GM19099 (cell line): ENCODE measurements around the gene SLC43A2.

ENCODE experiments used
- POLR2A ChIP-seq: IDR thresholded peaks from 3 replicates; pipeline ENCODE4 v1.6.1; 2011; ENCODE audit warnings: low read depth; ENCODE audit not compliant: insufficient read length; ENCODE audit errors: extremely low read depth

SLC43A2 gene

DNA sequence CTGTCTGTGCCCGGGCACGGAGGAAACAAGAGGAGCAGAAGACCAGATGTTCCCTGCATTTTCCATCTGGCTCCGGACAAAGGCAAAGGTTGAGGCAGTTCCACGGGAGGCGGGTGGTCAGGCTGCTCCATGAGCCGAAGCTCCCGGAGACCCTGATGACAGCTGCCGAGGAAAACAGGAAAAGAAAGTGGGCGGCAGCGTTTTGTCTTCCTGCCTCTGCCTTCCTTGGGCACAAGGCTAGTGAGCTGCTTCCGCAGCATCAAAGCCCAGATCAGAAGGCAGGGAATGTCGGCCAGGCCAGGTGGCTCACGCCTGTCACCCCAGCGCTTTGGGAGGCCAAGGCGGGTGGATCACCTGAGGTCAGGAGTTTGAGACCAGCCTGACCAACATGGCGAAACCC lies 16.2 kb downstream of the SLC43A2 start:
- no peak for TF ChIP-seq POLR2A

DNA sequence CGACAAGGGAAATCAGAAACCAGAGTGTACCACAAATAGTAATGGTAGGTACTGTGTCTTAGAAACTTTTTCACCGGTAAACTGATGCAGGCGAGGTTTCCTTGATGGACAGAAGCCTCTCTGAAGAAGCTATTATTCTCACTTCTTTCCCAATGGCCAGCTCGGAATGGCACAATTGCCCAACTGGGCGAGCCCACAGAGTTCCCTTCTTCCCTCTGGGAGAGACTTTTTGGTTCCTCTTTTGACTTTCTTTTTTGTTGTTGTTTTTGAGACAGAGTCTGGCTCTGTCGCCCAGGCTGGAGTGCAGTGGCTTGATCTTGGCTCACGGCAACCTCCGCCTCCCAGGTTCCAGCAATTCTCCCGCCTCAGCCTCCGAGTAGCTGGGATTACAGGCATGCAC lies 16.9 kb downstream of the SLC43A2 start:
- no peak for TF ChIP-seq POLR2A

DNA sequence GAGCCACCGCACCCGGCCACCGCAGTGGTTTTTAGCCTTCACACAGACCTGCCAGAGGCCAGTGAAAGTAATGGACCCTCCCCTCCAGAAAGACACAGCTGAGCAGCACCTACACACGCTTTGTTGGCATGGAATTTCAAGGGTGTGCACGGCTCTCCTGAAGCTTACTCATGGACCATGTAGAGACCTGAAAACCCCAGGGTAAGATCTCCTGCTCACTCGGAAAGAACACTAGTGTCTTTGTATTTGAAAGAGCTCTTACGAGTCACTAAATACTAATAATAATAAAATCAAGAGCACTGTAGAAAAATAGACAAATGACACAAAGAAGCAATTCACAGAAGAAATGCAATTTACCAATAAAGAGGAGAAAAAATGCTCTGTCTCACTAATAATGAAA lies 20.0 kb downstream of the SLC43A2 start:
- no peak for TF ChIP-seq POLR2A

DNA sequence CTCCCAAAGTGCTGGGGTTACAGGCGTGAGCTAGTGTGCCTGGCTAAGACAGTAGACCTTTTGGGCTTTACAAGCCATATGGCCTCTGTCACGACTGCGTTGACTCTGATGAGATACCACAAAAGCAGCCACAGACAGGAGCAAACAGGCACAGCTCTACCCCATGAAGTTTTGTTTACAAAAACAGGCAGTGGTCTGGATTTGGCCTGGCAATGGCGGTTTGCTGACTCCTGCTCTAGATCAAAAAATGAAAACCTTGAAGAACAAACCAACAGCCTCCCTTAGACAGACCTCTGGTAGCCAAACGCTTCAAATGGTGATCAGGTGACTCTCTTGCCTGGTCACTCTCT lies 20.7 kb downstream of the SLC43A2 start:
- TF ChIP-seq POLR2A, result no peak

DNA sequence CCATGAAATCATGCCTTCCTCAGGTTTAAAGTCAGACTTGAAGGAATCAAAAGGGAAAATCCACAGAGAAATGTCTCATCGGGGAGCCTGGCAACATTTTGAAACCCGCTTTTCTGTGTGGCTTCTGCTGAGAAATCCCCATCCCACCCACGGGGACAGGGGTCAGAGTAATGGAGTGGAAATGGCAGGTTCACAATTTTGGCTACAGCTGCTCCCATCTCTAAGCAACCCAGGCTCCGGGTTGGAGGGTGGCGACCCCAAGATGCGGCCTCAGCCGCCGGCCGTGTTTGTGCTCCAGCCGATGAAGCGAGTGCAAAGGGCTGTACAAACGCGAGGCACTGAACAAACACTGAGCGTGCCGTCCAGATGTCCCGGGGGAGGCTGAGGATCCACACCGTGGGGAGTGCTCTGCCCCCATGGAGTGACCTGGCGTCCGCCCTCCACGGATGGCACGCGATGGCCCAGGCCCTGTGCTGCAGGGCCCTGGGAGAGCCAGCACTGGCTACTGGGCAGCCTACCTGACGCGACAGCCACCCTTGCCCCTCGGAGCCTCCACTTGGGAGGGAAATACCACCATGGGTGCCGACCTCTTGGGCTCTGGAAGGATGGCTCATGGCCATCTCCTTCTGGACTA lies 22.2 kb downstream of the SLC43A2 start:
- TF ChIP-seq POLR2A, result peak; percentile 61

DNA sequence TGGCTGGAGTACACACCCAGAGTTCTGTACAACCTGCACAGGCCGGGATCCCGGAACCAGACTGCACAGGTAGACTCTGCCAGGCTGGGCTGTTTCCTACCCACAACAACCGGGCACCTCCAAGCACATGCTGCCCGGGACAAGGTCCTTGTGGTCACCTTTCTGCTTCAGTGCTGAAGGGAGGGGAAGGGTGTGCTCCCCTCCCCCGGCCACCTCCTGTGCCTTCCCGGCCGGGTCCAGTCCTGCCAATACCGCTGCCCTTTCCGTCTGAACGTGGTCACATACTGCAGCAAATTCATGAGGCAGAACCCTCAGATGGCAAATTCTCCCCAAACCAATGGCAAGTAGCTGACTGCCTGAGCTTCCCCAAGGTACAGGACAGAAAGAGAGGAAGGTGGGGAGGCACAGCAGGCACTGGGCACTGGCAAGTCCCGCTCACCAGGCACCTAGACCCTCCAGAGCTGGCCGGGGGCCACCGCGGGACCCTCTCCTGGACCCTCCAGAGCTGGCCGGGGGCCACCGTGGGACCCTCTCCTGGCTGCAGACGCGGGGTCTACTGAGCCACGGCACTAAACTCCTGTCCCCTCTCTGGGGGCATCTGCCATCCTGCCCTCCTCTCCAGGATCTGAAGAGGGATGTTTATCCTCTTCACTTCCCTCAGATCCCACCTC lies 22.8 kb downstream of the SLC43A2 start:
- TF ChIP-seq POLR2A, result no peak

DNA sequence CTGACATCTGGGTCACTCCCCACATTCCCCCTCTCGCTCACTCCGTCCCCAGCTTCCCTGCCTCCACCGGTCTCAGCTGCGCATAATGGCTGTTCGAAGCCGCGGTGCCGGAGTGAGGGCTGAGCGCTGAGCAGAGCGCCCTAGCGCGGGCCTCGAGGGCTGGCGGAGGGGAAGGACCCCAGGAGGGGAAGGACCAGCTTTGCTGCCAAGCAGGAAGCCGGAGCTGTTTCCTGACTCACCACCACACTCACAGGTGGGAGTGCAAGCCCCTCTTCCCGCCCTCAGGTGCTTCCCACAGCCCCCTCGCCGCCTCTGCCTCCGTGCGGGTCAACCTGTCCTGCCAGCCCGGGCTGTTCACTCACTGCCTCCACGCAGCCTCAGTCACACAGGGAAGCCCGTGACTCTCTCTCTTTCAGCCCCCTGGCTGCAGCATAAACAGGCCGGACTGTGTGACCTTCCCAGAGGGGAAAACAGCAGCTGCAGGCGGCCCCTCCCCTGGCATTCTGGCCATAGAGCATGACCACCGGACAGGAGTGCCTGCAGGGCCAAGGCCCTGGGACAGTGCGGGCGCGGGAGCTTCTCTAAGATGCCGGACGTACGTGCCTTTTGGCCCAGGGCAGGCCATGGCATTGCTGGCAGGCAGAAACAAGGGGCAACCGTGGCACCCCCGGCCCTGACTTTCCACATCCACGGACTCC lies 23.7 kb downstream of the SLC43A2 start:
- TF ChIP-seq POLR2A, result no peak

DNA sequence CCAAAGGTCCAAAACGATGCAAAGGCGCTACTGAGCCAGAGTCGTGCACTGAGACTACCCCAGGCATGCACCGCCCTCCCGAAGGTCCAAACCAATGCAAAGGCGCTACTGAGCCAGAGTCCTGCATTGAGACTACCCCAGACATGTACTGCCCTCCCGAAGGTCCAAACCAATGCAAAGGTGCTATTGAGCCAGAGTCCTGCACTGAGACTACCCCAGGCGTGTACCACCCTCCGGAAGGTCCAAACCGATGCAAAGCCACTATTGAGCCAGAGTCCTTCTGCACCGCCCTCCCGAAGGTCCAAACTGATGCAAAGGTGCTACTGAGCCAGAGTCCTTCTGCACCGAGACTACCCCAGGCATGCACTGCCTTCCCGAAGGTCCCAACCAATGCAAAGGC lies 27.1 kb downstream of the SLC43A2 start:
- no peak for TF ChIP-seq POLR2A

DNA sequence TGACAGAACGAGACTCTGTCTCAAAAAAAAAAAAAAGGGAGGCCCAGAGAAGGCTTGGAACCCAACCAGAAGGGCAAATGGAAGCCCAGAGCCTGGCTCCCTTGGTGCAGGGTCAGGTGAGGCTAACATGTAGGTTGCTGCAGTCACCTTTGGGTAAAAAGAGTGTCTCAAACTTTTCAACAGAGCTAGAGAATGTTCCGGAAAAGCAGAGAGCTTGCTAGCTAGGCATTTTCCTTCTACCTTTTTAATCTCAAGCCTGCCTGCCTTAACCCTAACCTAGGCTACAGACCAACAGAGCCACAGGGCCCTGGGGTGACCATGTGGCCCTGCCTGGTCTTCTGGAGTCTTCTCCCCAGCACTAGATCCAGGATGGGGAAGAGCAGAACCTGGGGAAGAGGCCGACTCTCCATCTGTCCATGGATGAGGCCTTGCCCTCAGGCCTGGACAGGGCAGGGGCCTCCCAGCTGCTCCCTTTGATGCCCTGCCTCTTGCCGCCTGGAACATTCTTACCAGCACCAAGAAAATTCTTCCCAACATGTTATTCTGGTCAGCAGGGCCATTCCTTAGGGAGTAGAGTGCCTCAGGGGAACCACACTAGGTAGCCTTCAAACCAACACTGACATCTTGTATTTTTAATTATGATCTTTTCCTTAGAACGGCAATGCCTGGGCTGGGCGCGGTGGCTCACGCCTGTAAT lies 30.1 kb downstream of the SLC43A2 start:
- no peak for TF ChIP-seq POLR2A

DNA sequence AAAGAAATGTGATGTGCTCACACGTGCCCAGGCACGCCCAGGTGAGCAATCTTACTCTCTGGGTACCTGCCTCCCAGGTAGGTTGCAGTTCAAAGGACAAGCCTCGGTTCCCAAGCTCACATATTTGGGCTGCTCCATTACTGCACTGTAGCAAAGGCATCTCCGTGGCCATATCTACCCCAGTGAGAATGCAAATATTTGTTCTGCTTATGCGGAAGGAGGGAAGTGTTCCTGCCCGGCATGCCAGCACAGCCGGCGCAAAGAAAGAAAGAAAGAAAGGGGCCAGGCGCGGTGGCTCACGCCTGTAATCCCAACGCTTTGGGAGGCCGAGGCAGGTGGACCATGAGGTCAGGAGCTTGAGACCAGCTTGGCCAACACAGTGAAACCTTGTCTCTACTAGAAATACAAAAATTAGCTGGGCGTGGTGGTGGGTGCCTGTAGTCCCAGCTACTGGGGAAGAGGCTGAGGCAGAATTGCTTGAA lies 30.7 kb downstream of the SLC43A2 start:
- no peak for TF ChIP-seq POLR2A

DNA sequence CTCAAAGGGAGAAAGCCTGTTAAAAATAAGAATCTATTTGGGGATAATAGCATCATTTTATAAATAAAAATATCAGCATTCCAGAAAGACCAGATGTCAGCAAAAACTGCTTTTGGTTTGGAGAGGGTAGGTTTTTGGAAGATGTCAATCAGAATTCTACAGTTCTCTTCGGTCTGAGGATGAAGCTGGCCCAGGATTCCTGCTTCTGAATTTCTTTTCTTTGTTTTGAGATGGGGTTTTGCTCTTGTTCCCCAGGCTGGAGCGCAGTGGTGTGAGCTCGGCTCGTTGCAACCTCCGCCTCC lies 35.1 kb downstream of the SLC43A2 start:
- TF ChIP-seq POLR2A, result no peak

DNA sequence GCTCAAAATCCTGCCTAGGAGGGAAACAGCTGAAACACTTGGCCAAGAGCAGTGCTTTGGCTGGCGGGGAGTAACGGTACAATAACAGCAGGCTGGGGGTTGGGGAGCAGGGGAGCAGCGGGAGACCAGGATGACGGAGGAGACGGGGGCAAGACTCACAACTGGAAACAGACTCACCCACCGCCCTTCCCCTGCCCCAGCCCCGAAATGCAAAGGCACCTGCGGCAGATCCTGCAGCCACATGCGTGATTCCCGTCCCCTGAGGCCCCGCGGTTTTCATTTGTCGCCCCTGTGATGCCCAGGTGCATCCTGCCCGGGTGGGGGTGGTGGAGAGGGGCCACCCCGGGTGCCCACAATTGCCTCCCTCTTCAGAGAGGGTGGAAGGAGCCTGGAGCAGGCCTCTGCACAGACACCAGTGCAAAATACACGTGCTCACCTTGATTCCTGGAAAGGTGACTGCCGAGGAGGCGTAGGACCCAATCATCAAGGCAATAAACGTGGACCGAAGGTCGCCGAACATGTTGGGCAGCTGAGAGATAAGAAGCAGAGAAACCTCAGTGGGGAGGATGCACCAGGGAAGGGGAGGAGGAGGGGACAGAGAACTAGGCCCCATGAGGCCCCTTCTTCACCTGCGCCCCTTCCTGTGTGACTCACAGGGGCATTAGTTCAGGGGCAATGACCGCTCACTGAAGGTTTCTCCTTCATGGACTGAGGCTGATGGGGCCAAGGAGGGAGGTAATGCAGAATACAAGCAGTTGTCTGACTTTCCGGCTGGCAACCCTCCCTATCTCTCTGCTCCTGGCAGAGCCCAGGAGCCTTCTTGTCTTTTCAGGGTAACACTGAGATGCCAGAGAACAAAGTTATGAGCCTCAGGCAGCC lies 35.6 kb downstream of the SLC43A2 start:
- peak; percentile 15 for TF ChIP-seq POLR2A

DNA sequence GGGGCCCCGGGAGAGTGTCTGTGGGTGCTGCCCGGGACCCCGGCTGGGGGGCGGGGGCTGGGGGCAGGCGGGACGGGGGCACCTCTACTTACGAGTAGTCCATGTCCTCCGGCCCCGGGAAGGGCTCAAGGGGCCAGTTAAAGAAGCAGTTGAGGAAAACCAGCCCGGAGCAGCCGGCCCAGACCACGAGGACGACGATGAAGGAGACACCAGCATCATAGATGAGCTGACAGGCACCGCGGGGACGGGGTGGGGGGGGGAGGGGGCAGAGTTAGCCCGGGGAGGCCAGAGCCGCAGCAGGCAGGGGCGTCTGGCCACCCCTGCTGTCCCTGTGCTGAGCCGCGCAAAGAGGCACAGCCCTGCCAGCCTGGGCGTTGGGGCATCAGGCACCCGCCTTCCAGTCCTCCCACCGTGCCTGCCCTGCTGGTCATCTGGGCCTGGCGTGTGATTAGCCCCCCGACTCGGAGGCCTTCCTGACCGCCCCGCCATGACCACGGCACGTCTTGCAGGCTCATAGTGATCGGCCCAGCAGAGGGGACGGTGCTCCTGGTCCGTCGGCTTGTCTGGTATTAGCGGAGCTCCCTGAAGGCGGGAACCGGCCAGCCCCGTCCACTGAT lies 37.1 kb downstream of the SLC43A2 start:
- no peak for TF ChIP-seq POLR2A

DNA sequence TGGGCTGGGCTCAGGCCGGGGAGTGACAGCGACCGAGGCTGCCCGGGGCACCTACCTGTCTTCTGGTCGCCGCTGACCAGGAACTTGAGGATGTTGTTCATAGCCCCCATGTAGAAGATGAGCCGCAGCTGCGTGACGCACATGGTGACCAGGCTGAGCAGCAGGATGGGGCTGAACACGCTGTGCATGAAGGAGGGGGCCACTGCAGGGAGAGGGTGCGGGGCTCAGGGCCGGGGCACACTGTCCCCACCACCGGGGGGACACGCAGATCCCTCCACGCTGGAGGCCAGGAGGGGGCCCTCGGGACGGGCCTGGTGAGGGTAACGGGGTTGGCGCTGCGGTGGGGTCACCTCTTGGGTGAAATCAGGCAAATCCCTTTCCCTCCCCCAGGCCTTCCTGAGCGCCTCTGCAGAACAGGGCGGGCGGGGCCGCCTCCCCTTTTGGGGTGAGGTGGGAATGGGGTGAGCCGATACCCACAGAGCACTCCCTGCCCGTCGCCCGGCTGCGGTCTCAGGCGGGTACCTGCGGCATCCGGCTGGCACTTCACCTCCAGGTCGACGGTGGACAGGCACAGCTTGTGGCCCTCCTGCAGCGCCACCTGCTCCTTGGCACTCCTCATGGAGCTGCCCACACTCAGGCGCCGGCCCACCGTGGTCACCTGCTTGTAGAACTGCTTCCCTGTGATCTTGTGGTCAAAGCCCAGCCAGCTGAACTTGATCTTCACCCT lies 37.7 kb downstream of the SLC43A2 start:
- no peak for TF ChIP-seq POLR2A
